GM12878 (cell line): Measurements from ENCODE around the gene ENPP6. TPM values are rescaled to one million over a fixed set of nuclear protein-coding genes. Genes with fewer than 3 reads are reported as not detected.

Experiments
- ATAC-seq: fragments of 200-7000 bp; cut with Tn5 transposase; 3 replicates; pipeline ENCODE4 v1.9.1; 2020; ENCODE audit warnings: mild to moderate bottlenecking, moderate library complexity
- BruUV-seq: library from RNA; stranded (reverse); fragments of 400-500 nt; replicated peaks from 2 replicates; lab custom pipeline; 2021; lab: Mats Ljungman, UMichigan
- CTCF ChIA-PET: fragments of 300-600 bp; sonication (Branson Sonifier 250); formaldehyde crosslinking; extraction: SDS; loops from one replicate; lab custom pipeline; 2021; ENCODE audit warnings: inconsistent platforms; lab: Yijun Ruan, JAX
- POLR2A ChIA-PET: fragments of 350-600 bp; formaldehyde crosslinking; extraction: SDS; loops from one replicate; lab custom pipeline; 2021; ENCODE audit warnings: inconsistent platforms; lab: Charles Lee
- RAD21 ChIA-PET: fragments of 300-600 bp; sonication (Branson Sonifier 250); formaldehyde crosslinking; loops from one replicate; lab custom pipeline; 2023; ENCODE audit warnings: antibody characterized with exemption; ENCODE audit not compliant: unreplicated experiment; lab: Charles Lee
- SMC1A ChIA-PET: fragments of 300-600 bp; sonication (Branson Sonifier 250); formaldehyde crosslinking; loops from one replicate; lab custom pipeline; 2023; ENCODE audit not compliant: unreplicated experiment, uncharacterized antibody; lab: Charles Lee
- DNase-seq: peaks from one replicate; pipeline ENCODE4 v3.0.0-alpha.2; 2011; ENCODE audit warnings: low read depth, low spot score
- FAIRE-seq: peaks from 3 replicates; lab custom pipeline; 2011; peaks lifted over from hg19 to GRCh38; lab: Jason Lieb, UNC
- H2AFZ ChIP-seq: 2 replicates; pipeline ENCODE4 v1.6.0; 2011; ENCODE audit warnings: low read depth, low read length, control low read depth; ENCODE audit not compliant: control insufficient read depth
- H3K27ac ChIP-seq: 2 replicates; pipeline ENCODE4 v1.5.1; 2011; ENCODE audit warnings: control low read depth; ENCODE audit not compliant: control insufficient read depth, insufficient read depth
- H3K27me3 ChIP-seq, 2 experiments: replicated peaks in 1 of 2; 2 replicates each; pipeline versions ENCODE4 v1.6.0 to v1.6.1; 2011; ENCODE audit warnings: low read length in 1 of 2; ENCODE audit not compliant: control insufficient read depth in 2 of 2, insufficient read depth in 2 of 2
- H3K36me3 ChIP-seq, 2 experiments: 2 replicates each; pipeline ENCODE4 v1.5.1; 2011; ENCODE audit warnings: low read length in 1 of 2; ENCODE audit not compliant: control insufficient read depth in 2 of 2, insufficient read depth in 2 of 2
- H3K4me1 ChIP-seq: 2 replicates; pipeline ENCODE4 v1.6.1; 2011; ENCODE audit warnings: mild to moderate bottlenecking, low read length, moderate library complexity, mixed read lengths; ENCODE audit not compliant: control insufficient read depth, insufficient read depth
- H3K4me2 ChIP-seq: 2 replicates; pipeline ENCODE4 v1.6.0; 2011; ENCODE audit warnings: control low read depth; ENCODE audit not compliant: control insufficient read depth, insufficient read depth
- H3K4me3 ChIP-seq: fragments of 200-600 bp; sonication (generic); 2 replicates; pipeline ENCODE4 v1.5.1; 2016
- H3K79me2 ChIP-seq: 2 replicates; pipeline ENCODE4 v1.6.0; 2011; ENCODE audit warnings: low read length; ENCODE audit not compliant: control insufficient read depth, insufficient read depth
- H3K9ac ChIP-seq: 2 replicates; pipeline ENCODE4 v1.8.0; 2011; ENCODE audit warnings: low read length, control low read depth, mixed read lengths; ENCODE audit not compliant: control insufficient read depth, insufficient read depth
- H3K9me3 ChIP-seq: replicated peaks from 3 replicates; pipeline ENCODE4 v1.5.1; 2011; ENCODE audit warnings: mild to moderate bottlenecking, low read length; ENCODE audit not compliant: control insufficient read depth, insufficient read depth
- H4K20me1 ChIP-seq: 2 replicates; pipeline ENCODE4 v1.6.0; 2011; ENCODE audit not compliant: control insufficient read depth, insufficient read depth
- BRCA1 ChIP-seq: IDR thresholded peaks from 2 replicates; pipeline ENCODE4 v1.6.1; 2011; ENCODE audit warnings: low read depth, low read length, improper control_type of control experiment
- CHD2 ChIP-seq: IDR thresholded peaks from 2 replicates; pipeline ENCODE4 v1.6.1; 2011; ENCODE audit warnings: low read depth, low read length, improper control_type of control experiment, borderline replicate concordance
- HSF1 ChIP-seq: fragments of 150-350 bp; IDR thresholded peaks from 2 replicates; pipeline ENCODE4 v1.6.1; 2014; ENCODE audit warnings: mild to moderate bottlenecking, low read depth, low read length
- IRF5 ChIP-seq: fragments of 450-650 bp; IDR thresholded peaks from 2 replicates; pipeline ENCODE4 v1.6.1; 2017; ENCODE audit warnings: borderline replicate concordance
- MAX ChIP-seq: IDR thresholded peaks from 2 replicates; pipeline ENCODE4 v1.6.1; 2012; ENCODE audit warnings: low read depth, low read length, improper control_type of control experiment
- NR2F1 ChIP-seq: fragments of 450-650 bp; conservative IDR thresholded peaks from 2 replicates; pipeline ENCODE4 v1.6.1; 2017; ENCODE audit warnings: mild to moderate bottlenecking
- PAX8 ChIP-seq: fragments of 450-650 bp; IDR thresholded peaks from 2 replicates; pipeline ENCODE4 v1.6.1; 2017; ENCODE audit warnings: mild to moderate bottlenecking, moderate library complexity
- PBX3 ChIP-seq: IDR thresholded peaks from 2 replicates; pipeline ENCODE4 v1.6.1; 2011; ENCODE audit warnings: mild to moderate bottlenecking, low read depth, low read length, moderate library complexity; ENCODE audit not compliant: insufficient replicate concordance
- RAD21 ChIP-seq: IDR thresholded peaks from 2 replicates; pipeline ENCODE4 v1.6.1; 2011; ENCODE audit warnings: mild to moderate bottlenecking, low read depth, low read length, moderate library complexity; ENCODE audit not compliant: insufficient read depth
- STAT3 ChIP-seq: IDR thresholded peaks from 2 replicates; pipeline ENCODE4 v1.6.1; 2011; ENCODE audit warnings: low read depth, low read length, improper control_type of control experiment
- USF2 ChIP-seq: IDR thresholded peaks from 2 replicates; pipeline ENCODE4 v1.6.1; 2011; ENCODE audit warnings: low read depth, low read length, improper control_type of control experiment, borderline replicate concordance
- YBX1 ChIP-seq: fragments of 450-650 bp; IDR thresholded peaks from 2 replicates; pipeline ENCODE4 v1.6.1; 2016; ENCODE audit warnings: antibody characterized with exemption
- YY1 ChIP-seq: IDR thresholded peaks from 2 replicates; pipeline ENCODE4 v1.6.1; 2011; ENCODE audit warnings: low read depth, mild to moderate bottlenecking, low read length
- ZNF207 ChIP-seq: fragments of 450-650 bp; IDR thresholded peaks from 2 replicates; pipeline ENCODE4 v1.6.1; 2014; ENCODE audit warnings: antibody characterized with exemption, mild to moderate bottlenecking, borderline replicate concordance
- ZNF622 ChIP-seq: fragments of 450-650 bp; IDR thresholded peaks from 2 replicates; pipeline ENCODE4 v1.6.1; 2017; ENCODE audit warnings: mild to moderate bottlenecking, inconsistent platforms
- ZZZ3 ChIP-seq: IDR thresholded peaks from 2 replicates; pipeline ENCODE4 v1.6.1; 2011; ENCODE audit warnings: low read depth; ENCODE audit not compliant: control insufficient read depth, insufficient read length
- WGBS: methylation state at CpG from one replicate; pipeline ENCODE4 v1.1.6; 2016; ENCODE audit warnings: low lambda C conversion rate; ENCODE audit not compliant: insufficient replicate concordance, insufficient coverage; ENCODE audit errors: missing lambda C conversion rate; 5-methylcytosine and 5-hydroxymethylcytosine counted together
- in situ Hi-C: fragments of 300-500 bp; cut with MboI; formaldehyde crosslinking; loops from 9 replicates; pipeline ENCODE4 v1.14.3; 2018; ENCODE audit warnings: mixed read lengths
- intact Hi-C: fragments of 100-400 bp; cut with micrococcal nuclease; formaldehyde crosslinking; loops from one replicate; pipeline ENCODE4 v1.14.2; 2022; ENCODE audit not compliant: unreplicated experiment
- polyA plus RNA-seq, 11 experiments: library from polyadenylated mRNA; depleted of rRNA in 4 of 11; unstranded in 6 of 11; stranded (reverse) in 5 of 11; fragments of >200 nt; fragmentation: Nextera tagmentation in 4 of 11; fragmentation: Illumina TruSeq in 1 of 11; extraction: Ambion mirVana in 4 of 11; extraction: Trizol in 1 of 11; gene quantifications; 1 replicate in 1 of 11; 2 replicates in 10 of 11; pipeline versions ENCODE4 v1.2.1 to v1.2.3, GENCODE V29; 2011 to 2016; ENCODE audit warnings: inconsistent platforms in 2 of 11, missing spikeins in 2 of 11, low read depth in 1 of 11
- total RNA-seq, 4 experiments: library from RNA; depleted of rRNA in 3 of 4; stranded (reverse); fragments of >200 nt in 3 of 4; fragmentation: Illumina TruSeq in 1 of 4; extraction: Trizol in 1 of 4; gene quantifications; 2 replicates each; pipeline versions ENCODE4 v1.2.1 to v1.2.3, GENCODE V29; 2013 to 2021

The ENPP6 gene
- total and polyA plus RNA-seq, 10 of the 15 experiments (the other 5 are each of a cell fraction or from before 2014, with no cell fraction given) = 0.04 to 1.0 (median 0.44) TPM; not detected in 1

GRCh38 chr4:184156163-184156920, 61.3 kb downstream of the ENPP6 start:
- H3K27ac ChIP-seq = no peak overlapping the region
- FAIRE-seq (no peak), ATAC-seq (no peak), DNase-seq (no peak)
- no TSS peak for BruUV-seq
- no peak overlapping the region for H3K9ac ChIP-seq
- H3K4me2 ChIP-seq = no peak overlapping the region
- H4K20me1 ChIP-seq = no peaks in the 10 kb centered on the region
- H2AFZ ChIP-seq = no peak overlapping the region
- H3K36me3 ChIP-seq = no peaks in the 10 kb centered on the region
- H3K4me1 ChIP-seq = no peaks in the 10 kb centered on the region
- CTCF ChIA-PET = no interaction called here
- intact Hi-C loops (no loop called here), in situ Hi-C loops (no loop called here)
- 0 out of 4 replicates have a peak, but pooled peaks cover 0 to 2% of the 10 kb centered on the region in 2 experiments for H3K27me3 ChIP-seq
- TF ChIP-seq ZNF207 (no peak), CHD2 (no peak), NR2F1 (no peak), YBX1 (no peak), IRF5 (no peak), PBX3 (no peak), ZZZ3 (no peak), ZNF622 (no peak), USF2 (no peak), MAX (no peak), RAD21 (no peak), STAT3 (no peak), HSF1 (no peak), BRCA1 (no peak), PAX8 (no peak), YY1 (no peak)
- no peaks in the 10 kb centered on the region for H3K9me3 ChIP-seq
- RAD21 ChIA-PET = interaction anchor here (0.6 kb wide), 1 partner anchor 188 kb away, joined by 3 read pairs; no protein-coding TSS in a partner anchor
- SMC1A ChIA-PET = interaction anchor here (2.2 kb wide), 1 partner anchor 11 kb away, joined by 10 read pairs; no protein-coding TSS in a partner anchor
- 28% methylated on average over 10 of the region's 10 CpGs for WGBS
- H3K4me3 ChIP-seq = no peak overlapping the region
- no peaks in the 10 kb centered on the region for H3K79me2 ChIP-seq
- POLR2A ChIA-PET = no interaction called here
